GM18519 (cell line): ENCODE results near the gene ARMC12.
"Not testable (repeated sequence)": the region's sequence is repeated elsewhere in the genome, so short reads cannot be mapped to it uniquely, and the experiment has no call there.

Experiments used
- ATAC-seq: cut with Tn5 transposase; IDR thresholded peaks from one replicate; pipeline ENCODE4 v1.9.1; 2021; ENCODE audit warnings: mild to moderate bottlenecking, moderate library complexity; ENCODE audit not compliant: unreplicated experiment, low FRiP score

Gene ARMC12

DNA sequence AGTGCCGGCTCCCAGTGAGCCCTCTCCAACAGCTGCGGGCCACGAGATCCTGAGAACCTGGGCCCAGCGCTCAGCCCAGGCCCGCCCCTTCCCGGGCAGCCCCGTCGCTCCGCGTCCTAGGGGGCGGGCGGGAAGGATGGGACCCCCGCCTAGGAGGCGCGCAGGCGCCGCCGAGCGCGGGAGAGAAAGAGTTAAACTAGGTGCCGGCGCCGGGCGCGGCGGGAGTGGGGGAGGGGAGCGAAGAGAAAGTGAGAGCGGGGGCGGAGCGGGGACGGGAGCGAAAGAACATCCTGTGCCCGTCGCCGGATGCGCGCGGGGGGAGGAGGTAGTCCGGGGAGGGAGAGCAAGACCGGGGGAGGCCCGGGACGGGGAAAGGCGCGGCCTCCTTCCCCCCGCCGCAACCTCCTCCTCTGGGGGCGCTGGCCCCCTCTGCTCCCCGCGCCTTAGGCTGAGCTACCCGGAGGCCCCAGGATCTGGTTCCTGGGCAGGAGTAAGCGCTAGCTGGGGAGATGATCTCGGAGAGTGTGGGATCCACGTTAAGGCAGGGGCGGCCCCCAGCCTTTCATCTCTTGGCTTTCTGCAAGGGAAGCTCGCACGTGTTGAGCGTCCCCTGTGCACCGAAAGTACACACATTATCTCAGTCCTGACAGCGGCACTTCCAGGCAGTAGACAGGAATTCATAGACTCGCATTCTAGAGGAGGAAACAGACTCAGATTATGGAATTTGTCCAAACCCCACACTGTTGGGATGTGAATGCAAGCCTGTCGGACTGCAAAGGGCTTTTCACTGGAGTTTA lies 4.9 kb upstream of the ARMC12 start:
- ATAC-seq, result peak; percentile 33

- ATAC-seq, result no peak
Measured at GRCh38 chr6:35733633-35734032, 3.2 kb upstream of the ARMC12 start.

DNA sequence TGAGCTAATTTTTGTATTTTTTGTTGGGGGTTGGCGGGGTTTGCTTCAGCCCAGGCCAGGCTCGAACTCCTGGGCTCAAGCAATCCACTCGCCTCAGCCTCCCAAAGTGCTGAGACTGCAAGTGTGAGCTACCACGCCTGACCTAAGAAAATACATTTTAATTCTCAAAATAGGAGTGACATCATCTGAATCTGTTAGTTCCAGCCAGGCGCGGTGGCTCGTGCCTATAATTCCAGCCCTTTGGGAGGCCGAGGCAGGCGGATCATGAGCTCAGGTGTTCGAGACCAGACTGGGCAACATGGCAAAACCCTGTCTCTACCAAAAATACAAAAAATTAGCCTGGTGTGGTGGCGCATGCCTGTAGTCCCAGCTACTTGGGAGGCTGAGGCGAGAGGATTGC lies 2.5 kb upstream of the ARMC12 start:
- ATAC-seq, result not testable (repeated sequence)

- ATAC-seq, result no peak
Measured at GRCh38 chr6:35735452-35735851, 1.4 kb upstream of the ARMC12 start.

DNA sequence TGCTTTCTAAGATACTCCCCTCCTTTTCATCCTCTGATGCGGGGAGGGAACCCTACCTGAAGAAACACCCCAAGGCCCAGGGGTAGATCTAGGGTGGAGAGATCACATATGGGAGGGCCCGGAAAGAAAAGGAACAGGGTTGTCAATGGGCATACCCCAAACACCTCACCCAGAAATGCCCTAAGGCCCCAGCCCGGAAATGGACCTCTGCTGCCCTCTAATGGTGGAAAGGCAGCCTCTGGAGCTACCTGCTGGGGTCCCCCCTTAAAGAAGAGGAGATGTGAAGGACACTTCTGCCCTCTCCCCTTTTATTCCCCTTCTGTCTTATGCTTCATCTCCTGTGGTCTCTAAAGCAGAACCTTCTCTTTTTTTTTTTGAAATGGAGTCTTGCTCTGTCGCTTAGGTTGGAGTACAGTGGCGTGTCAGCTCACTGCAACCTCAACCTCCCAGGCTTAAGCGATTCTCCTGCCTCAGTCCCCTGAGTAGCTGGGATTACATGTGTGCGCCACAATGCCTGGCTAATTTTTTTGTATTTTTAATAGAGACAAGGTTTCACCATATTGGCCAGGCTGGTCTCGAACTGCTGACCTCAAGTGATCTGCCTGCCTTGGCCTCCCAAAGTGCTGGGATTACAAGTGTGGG lies 458 bp upstream of the ARMC12 start:
- no peak for ATAC-seq

GRCh38 chr6:35737413-35738211 lies 780 bp downstream of the ARMC12 start:
- ATAC-seq, result no peak

DNA sequence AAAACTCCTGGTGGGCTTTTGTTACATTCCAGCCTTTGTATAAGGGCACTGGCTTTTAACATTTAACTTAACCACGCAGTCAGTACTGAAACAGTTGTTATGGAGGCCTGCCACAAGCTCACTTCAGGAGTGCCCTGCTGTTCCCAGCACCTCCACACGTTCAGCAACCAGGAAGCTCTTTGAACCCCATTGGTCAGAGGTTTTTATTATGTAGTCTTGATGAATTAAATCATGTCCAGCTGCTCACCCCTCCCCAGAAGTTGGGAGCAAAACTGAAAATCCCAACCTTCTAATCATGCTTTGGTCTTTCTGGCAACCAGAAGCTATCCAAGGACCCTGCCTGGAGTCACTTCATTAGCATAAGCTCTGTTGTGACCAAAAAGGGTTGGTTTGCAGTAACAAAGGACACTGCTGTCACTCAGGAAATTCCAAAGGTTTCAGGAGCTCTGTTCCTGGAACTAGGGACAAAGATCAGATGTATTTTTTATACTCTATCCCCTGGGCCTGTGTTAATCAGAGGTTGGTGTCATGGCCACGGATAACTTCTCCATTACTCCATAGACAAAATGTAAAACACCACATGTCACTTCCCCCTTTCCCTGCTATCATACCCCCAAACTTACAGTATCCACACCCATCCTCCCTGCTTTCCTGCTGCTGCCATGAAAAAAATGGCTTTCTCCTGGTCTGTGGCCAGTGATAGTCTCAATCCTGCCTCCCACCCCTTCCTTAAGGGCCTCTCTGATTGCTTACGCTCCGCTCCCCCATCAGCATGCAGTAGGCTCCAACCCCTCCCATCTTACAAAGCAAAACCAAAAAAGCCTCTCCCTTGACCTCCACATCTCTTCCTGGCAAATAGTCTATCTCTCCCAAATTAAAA lies 3.1 kb downstream of the ARMC12 start:
- ATAC-seq, result no peak

- ATAC-seq, result no peak
Measured at GRCh38 chr6:35742842-35743241, 6.0 kb downstream of the ARMC12 start.

GRCh38 chr6:35745509-35745908 lies 8.7 kb downstream of the ARMC12 start:
- ATAC-seq, result no peak

DNA sequence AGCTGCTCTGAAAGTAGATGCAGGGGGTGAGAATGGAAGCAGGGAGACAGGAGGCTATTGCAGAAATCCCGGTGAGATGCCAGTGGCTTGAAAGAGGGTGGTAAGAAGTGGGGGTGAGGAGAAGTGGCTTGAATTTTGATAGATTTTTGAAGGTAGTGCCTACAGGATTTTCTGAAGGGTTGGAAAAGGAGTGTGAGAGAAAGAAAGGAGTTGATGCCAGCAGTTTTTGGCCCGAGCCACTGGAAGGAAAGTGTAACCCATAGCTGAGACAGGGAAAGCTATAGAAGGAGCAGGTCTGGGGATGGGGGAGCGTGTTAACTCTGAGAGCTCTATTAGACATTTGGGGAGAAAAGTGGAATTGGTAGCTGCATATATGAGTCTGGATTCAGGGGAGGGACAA lies 9.7 kb downstream of the ARMC12 start:
- no peak for ATAC-seq

DNA sequence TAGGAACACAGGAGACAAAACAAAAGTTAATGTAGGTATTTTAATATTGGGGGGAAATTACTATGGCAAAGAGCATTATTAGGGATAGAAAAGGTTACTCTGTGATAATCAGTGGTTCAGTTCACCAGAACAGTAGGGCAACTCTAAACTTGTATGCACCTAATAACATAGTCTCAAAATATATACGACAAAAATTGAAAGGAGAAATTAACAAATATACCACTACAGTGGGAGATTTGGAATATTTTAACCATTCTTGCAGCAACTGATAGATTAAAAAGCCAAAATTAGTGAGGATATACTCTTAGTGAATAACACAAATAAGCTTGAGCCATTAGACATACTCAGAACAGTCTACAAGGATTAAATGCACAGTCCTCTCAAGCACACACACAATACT lies 11.0 kb downstream of the ARMC12 start:
- ATAC-seq, result no peak

GRCh38 chr6:35750557-35750956 lies 13.7 kb downstream of the ARMC12 start:
- ATAC-seq, result no peak

GRCh38 chr6:35751594-35751993 lies 14.8 kb downstream of the ARMC12 start:
- ATAC-seq, result no peak

GRCh38 chr6:35752330-35752729 lies 15.5 kb downstream of the ARMC12 start:
- no peak for ATAC-seq

GRCh38 chr6:35754452-35755277 lies 17.8 kb downstream of the ARMC12 start:
- ATAC-seq, result no peak

DNA sequence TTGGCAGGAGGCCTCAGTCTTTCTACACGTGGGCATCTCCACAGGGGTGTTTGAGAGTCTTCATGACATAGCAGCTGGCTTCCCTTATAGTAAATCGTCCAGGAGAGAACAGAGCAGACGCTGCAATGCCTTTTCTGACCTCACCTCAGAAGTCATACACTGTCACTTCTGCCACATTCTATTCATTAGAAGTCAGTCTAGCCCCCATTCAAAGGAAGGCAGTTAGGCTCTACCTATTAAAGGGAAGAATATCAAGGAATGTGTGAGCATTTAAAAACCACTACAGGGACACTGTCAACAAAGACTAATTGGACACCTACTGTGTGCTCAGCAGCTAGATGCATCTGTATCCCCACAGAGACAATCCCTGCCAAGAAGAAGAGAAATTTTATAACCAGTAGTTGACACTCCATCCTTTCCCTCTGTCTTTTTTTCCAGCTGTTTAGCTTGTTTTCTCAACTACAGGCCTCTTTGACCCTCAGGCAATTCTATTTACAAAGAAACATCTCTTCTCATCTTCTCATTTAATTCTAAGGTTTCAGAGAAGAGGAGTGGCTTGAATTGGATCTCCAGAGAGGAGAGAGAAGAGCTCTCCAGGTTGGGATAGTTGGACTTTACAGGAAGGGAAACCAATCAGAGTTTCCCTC lies 18.6 kb downstream of the ARMC12 start:
- no peak for ATAC-seq

- no peak for ATAC-seq
Measured at GRCh38 chr6:35757456-35758123, 20.8 kb downstream of the ARMC12 start.

DNA sequence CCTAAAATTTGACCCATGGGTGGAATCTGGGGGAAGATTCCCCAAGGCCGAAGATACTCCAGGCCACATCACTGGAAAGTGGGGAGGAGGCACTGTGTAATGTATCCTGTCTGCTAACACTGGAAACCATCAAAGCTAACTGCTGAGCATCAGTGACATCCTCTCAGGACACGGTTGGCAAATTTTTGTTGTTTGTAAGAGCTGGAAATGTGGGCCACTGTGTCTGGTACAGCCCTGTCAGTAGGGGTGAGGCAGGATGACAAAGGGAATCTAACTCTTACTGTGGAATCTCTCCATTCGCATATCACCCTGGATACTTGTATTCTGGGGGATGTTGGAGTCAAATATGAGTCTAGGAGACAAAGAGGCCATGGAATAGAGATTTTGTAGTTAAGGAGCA lies 22.6 kb downstream of the ARMC12 start:
- no peak for ATAC-seq

GRCh38 chr6:35765739-35766138 lies 28.9 kb downstream of the ARMC12 start:
- ATAC-seq, result no peak
